Spinal cord (tissue), 10 donors: ENCODE measurements around the gene PCDHB8. TPM values are rescaled to one million over a fixed set of nuclear protein-coding genes. Genes with fewer than 3 reads are reported as not detected.
"Not testable (repeated sequence)": the region's sequence is repeated elsewhere in the genome, so short reads cannot be mapped to it uniquely, and the experiment has no call there.

Experiments
- DNase-seq, 6 donors: peaks; one replicate each; pipeline versions ENCODE4 v3.0.0 to v3.0.0-alpha.2; 2013 to 2015; ENCODE audit warnings: low spot score in 6 of 6, low read depth in 4 of 6
- H3K27ac ChIP-seq: one replicate; pipeline ENCODE4 v1.5.1; 2013; ENCODE audit warnings: low read depth, low read length, control low read depth
- H3K27me3 ChIP-seq: one replicate; pipeline ENCODE4 v1.6.1; 2013; ENCODE audit warnings: low read length; ENCODE audit not compliant: control insufficient read depth, insufficient read depth
- H3K36me3 ChIP-seq: one replicate; pipeline ENCODE4 v1.6.1; 2013; ENCODE audit warnings: low read length; ENCODE audit not compliant: control insufficient read depth, insufficient read depth
- H3K4me1 ChIP-seq: one replicate; pipeline ENCODE4 v1.6.1; 2013; ENCODE audit warnings: low read length; ENCODE audit not compliant: control insufficient read depth, insufficient read depth
- H3K4me3 ChIP-seq: one replicate; pipeline ENCODE4 v1.5.1; 2013; ENCODE audit warnings: low read depth, low read length, control low read depth
- H3K9me3 ChIP-seq: one replicate; pipeline ENCODE4 v1.6.1; 2013; ENCODE audit warnings: low read length; ENCODE audit not compliant: control insufficient read depth, insufficient read depth
- WGBS: methylation state at CpG from one replicate; pipeline ENCODE4 v1.1.5; 2013; ENCODE audit warnings: missing lambda C conversion rate; ENCODE audit not compliant: insufficient coverage; 5-methylcytosine and 5-hydroxymethylcytosine counted together
- polyA plus RNA-seq, 2 donors: library from polyadenylated mRNA; unstranded; fragments of 120-200 nt; gene quantifications; one replicate each; pipeline ENCODE4 v1.2.1, GENCODE V29; 2013; ENCODE audit not compliant: insufficient read length in 2 of 2
- total RNA-seq, 2 donors: library from RNA; depleted of rRNA in 1 of 2; stranded (reverse); fragments of 120-200 nt in 1 of 2; fragments of >200 nt in 1 of 2; gene quantifications; one replicate each; pipeline versions ENCODE4 v1.2.3 to v1.2.4, GENCODE V29; 2013 to 2014
- donor health status: healthy.

Gene PCDHB8
- total and polyA plus RNA-seq, 4 donors, result 1.7 to 3.0 (median 2.0) TPM

GRCh38 chr5:141182248-141182647, 4.7 kb downstream of the PCDHB8 start, which contains the start of gene PCDHB16:
TSS of gene PCDHB16 (plus strand) at chr5:141182387. CDS start at chr5:141182560, 173 bp downstream.
- H3K27ac ChIP-seq, result no peak within 1 kb of the TSS
- no peaks in the 10 kb centered on the region for H3K27me3 ChIP-seq
- H3K36me3 ChIP-seq, result no peaks in the 10 kb centered on the region
- H3K4me1 ChIP-seq, result no peaks in the 10 kb centered on the region
- H3K9me3 ChIP-seq, result peaks cover 3% of the 10 kb centered on the region
- DNase-seq, result peak in 2 of 6 donors; percentile 64 to 67
- WGBS, result 10% methylated on average over 13 of the region's 13 CpGs
- peak within 1 kb of the TSS; percentile 2 for H3K4me3 ChIP-seq

GRCh38 chr5:141184117-141184855, 6.7 kb downstream of the PCDHB8 start:
- H3K27me3 ChIP-seq, H3K27ac ChIP-seq, H3K9me3 ChIP-seq, H3K4me3 ChIP-seq, H3K36me3 ChIP-seq, H3K4me1 ChIP-seq, DNase-seq: not testable (repeated sequence)
- WGBS, result 22% methylated on average over 32 of the region's 69 CpGs

- H3K4me1 ChIP-seq, result no peaks in the 10 kb centered on the region
- DNase-seq, result peak in 2 of 6 donors; percentile 39 to 50
- WGBS, result 19% methylated on average over 6 of the region's 9 CpGs
- H3K4me3 ChIP-seq, result no peak within 1 kb of the TSS
- H3K9me3 ChIP-seq, result peaks cover 5% of the 10 kb centered on the region
- no peaks in the 10 kb centered on the region for H3K36me3 ChIP-seq
- no peaks in the 10 kb centered on the region for H3K27me3 ChIP-seq
- no peak within 1 kb of the TSS for H3K27ac ChIP-seq
Observed at GRCh38 chr5:141186897-141187512, 9.4 kb downstream of the PCDHB8 start, which contains the start of gene PCDHB9. TSS of gene PCDHB9 (plus strand) at chr5:141187161. CDS start at chr5:141187319, 158 bp downstream.

GRCh38 chr5:141188682-141189081, 11.1 kb downstream of the PCDHB8 start:
- not testable (repeated sequence) for H3K27ac ChIP-seq, H3K9me3 ChIP-seq, H3K4me1 ChIP-seq, DNase-seq, H3K4me3 ChIP-seq, H3K27me3 ChIP-seq, H3K36me3 ChIP-seq
- WGBS, result 26% methylated on average over 11 of the region's 37 CpGs

GRCh38 chr5:141189131-141189530, 11.5 kb downstream of the PCDHB8 start:
- H3K27ac ChIP-seq, H3K4me1 ChIP-seq, H3K9me3 ChIP-seq, H3K4me3 ChIP-seq, DNase-seq, H3K36me3 ChIP-seq, H3K27me3 ChIP-seq: not testable (repeated sequence)
- WGBS, result 16% methylated on average over 16 of the region's 35 CpGs

GRCh38 chr5:141192110-141192725, 14.6 kb downstream of the PCDHB8 start, which contains the start of gene PCDHB10:
TSS of gene PCDHB10 (plus strand) at chr5:141192353. CDS start at chr5:141192553, 200 bp downstream.
- Histone ChIP-seq H3K27me3 (no peaks in the 10 kb centered on the region), H3K27ac (no peak within 1 kb of the TSS), H3K36me3 (no peaks in the 10 kb centered on the region), H3K4me1 (no peaks in the 10 kb centered on the region), H3K9me3 (peaks cover 9% of the 10 kb centered on the region), H3K4me3 (peak within 1 kb of the TSS; percentile 12)
- DNase-seq, result peak in 2 of 6 donors; percentile 63 to 72
- under 1% methylated on average over 8 of the region's 10 CpGs for WGBS

- H3K9me3 ChIP-seq, result peaks cover 11% of the 10 kb centered on the region
- not testable (repeated sequence) for H3K36me3 ChIP-seq, H3K27me3 ChIP-seq, H3K27ac ChIP-seq, DNase-seq, H3K4me1 ChIP-seq, H3K4me3 ChIP-seq
- WGBS, result 17% methylated on average over 13 of the region's 37 CpGs
Observed at GRCh38 chr5:141194332-141194731, 16.7 kb downstream of the PCDHB8 start.

GRCh38 chr5:141196363-141196762, 18.8 kb downstream of the PCDHB8 start:
- no peak for DNase-seq
- 29% methylated on average over 1 of the region's 3 CpGs for WGBS
- Histone ChIP-seq H3K4me1 (no peaks in the 10 kb centered on the region), H3K4me3 (no peak overlapping the region), H3K27me3 (no peaks in the 10 kb centered on the region), H3K36me3 (no peaks in the 10 kb centered on the region), H3K9me3 (peaks cover 21% of the 10 kb centered on the region), H3K27ac (no peak overlapping the region)

- H3K9me3 ChIP-seq, result peaks cover 19% of the 10 kb centered on the region
Observed at GRCh38 chr5:141199359-141200235, 22.0 kb downstream of the PCDHB8 start, which contains the start of gene PCDHB11. TSS of gene PCDHB11 (plus strand) at chr5:141199627. CDS start at chr5:141199775, 148 bp downstream.

More at GRCh38 chr5:141199359-141200235, 22.0 kb downstream of the PCDHB8 start, which contains the start of gene PCDHB11:
- Histone ChIP-seq H3K4me1 (no peaks in the 10 kb centered on the region), H3K36me3 (no peaks in the 10 kb centered on the region), H3K4me3 (no peak within 1 kb of the TSS), H3K27ac (no peak within 1 kb of the TSS), H3K27me3 (no peaks in the 10 kb centered on the region)
- WGBS, result 38% methylated on average over 14 of the region's 21 CpGs
- DNase-seq, result peak in 2 of 6 donors; percentile 22 to 31
